Measurements from ENCODE around the gene FBXO34. TPM values are rescaled to one million over a fixed set of nuclear protein-coding genes. Genes with fewer than 3 reads are reported as not detected.

FBXO34 gene
- total and polyA plus RNA-seq, 9 of the 15 experiments (the other 6 are each of a cell fraction or from before 2014, with no cell fraction given): 6.3 to 24.9 (median 16.2) TPM

DNA sequence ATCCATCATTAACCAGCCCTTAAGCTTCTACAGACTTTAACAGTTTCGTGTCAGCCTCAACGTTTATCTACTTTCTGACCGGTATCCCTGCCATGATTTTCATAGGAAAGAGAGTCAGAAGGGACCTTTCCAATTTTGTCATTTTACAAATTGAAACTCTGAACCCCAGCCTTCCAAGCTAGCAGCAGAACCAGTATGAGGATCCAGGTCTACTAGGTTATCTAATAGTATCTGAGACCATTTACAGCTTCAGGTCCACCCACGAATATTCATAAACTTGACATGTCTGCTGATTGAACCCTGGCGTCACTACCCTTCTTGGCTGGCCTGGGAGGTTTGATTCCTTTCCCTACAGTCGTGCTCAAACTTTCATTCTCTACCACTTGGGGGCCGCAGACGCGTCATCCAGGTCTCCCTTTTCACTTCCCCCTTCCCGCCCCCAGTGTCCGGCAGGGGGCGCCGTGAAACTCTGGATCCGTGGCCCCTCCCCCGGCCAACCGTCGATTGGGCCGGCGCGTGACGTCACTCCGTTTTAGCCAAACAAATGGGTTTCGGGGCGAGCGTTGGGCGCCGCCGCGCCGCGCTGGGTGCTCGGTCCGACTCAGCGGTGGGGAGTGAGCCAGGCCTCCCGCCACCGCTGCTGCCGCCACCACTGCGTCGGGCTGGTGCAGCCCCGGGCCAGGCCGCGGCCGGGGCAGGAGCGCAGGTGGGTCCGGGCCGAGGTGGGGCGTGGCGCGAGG, at the start of gene FBXO34 (continued):
- TF ChIP-seq, protein P1, sequence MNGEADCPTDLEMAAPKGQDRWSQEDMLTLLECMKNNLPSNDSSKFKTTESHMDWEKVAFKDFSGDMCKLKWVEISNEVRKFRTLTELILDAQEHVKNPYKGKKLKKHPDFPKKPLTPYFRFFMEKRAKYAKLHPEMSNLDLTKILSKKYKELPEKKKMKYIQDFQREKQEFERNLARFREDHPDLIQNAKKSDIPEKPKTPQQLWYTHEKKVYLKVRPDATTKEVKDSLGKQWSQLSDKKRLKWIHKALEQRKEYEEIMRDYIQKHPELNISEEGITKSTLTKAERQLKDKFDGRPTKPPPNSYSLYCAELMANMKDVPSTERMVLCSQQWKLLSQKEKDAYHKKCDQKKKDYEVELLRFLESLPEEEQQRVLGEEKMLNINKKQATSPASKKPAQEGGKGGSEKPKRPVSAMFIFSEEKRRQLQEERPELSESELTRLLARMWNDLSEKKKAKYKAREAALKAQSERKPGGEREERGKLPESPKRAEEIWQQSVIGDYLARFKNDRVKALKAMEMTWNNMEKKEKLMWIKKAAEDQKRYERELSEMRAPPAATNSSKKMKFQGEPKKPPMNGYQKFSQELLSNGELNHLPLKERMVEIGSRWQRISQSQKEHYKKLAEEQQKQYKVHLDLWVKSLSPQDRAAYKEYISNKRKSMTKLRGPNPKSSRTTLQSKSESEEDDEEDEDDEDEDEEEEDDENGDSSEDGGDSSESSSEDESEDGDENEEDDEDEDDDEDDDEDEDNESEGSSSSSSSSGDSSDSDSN (IDR thresholded peaks at IDR 0.05; ENCODE audit: borderline replicate concordance in 1 of 2, low read depth in 2 of 2, low read length in 2 of 2): 0 out of 4 replicates have a peak, but pooled peaks of 1 of the 2 experiments have one; percentile 65
- TF ChIP-seq, protein P2, sequence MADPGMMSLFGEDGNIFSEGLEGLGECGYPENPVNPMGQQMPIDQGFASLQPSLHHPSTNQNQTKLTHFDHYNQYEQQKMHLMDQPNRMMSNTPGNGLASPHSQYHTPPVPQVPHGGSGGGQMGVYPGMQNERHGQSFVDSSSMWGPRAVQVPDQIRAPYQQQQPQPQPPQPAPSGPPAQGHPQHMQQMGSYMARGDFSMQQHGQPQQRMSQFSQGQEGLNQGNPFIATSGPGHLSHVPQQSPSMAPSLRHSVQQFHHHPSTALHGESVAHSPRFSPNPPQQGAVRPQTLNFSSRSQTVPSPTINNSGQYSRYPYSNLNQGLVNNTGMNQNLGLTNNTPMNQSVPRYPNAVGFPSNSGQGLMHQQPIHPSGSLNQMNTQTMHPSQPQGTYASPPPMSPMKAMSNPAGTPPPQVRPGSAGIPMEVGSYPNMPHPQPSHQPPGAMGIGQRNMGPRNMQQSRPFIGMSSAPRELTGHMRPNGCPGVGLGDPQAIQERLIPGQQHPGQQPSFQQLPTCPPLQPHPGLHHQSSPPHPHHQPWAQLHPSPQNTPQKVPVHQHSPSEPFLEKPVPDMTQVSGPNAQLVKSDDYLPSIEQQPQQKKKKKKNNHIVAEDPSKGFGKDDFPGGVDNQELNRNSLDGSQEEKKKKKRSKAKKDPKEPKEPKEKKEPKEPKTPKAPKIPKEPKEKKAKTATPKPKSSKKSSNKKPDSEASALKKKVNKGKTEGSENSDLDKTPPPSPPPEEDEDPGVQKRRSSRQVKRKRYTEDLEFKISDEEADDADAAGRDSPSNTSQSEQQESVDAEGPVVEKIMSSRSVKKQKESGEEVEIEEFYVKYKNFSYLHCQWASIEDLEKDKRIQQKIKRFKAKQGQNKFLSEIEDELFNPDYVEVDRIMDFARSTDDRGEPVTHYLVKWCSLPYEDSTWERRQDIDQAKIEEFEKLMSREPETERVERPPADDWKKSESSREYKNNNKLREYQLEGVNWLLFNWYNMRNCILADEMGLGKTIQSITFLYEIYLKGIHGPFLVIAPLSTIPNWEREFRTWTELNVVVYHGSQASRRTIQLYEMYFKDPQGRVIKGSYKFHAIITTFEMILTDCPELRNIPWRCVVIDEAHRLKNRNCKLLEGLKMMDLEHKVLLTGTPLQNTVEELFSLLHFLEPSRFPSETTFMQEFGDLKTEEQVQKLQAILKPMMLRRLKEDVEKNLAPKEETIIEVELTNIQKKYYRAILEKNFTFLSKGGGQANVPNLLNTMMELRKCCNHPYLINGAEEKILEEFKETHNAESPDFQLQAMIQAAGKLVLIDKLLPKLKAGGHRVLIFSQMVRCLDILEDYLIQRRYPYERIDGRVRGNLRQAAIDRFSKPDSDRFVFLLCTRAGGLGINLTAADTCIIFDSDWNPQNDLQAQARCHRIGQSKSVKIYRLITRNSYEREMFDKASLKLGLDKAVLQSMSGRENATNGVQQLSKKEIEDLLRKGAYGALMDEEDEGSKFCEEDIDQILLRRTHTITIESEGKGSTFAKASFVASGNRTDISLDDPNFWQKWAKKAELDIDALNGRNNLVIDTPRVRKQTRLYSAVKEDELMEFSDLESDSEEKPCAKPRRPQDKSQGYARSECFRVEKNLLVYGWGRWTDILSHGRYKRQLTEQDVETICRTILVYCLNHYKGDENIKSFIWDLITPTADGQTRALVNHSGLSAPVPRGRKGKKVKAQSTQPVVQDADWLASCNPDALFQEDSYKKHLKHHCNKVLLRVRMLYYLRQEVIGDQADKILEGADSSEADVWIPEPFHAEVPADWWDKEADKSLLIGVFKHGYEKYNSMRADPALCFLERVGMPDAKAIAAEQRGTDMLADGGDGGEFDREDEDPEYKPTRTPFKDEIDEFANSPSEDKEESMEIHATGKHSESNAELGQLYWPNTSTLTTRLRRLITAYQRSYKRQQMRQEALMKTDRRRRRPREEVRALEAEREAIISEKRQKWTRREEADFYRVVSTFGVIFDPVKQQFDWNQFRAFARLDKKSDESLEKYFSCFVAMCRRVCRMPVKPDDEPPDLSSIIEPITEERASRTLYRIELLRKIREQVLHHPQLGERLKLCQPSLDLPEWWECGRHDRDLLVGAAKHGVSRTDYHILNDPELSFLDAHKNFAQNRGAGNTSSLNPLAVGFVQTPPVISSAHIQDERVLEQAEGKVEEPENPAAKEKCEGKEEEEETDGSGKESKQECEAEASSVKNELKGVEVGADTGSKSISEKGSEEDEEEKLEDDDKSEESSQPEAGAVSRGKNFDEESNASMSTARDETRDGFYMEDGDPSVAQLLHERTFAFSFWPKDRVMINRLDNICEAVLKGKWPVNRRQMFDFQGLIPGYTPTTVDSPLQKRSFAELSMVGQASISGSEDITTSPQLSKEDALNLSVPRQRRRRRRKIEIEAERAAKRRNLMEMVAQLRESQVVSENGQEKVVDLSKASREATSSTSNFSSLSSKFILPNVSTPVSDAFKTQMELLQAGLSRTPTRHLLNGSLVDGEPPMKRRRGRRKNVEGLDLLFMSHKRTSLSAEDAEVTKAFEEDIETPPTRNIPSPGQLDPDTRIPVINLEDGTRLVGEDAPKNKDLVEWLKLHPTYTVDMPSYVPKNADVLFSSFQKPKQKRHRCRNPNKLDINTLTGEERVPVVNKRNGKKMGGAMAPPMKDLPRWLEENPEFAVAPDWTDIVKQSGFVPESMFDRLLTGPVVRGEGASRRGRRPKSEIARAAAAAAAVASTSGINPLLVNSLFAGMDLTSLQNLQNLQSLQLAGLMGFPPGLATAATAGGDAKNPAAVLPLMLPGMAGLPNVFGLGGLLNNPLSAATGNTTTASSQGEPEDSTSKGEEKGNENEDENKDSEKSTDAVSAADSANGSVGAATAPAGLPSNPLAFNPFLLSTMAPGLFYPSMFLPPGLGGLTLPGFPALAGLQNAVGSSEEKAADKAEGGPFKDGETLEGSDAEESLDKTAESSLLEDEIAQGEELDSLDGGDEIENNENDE (IDR thresholded peaks at IDR 0.05; ENCODE audit: low read depth, low read length): no peak
- TF ChIP-seq, protein P3, sequence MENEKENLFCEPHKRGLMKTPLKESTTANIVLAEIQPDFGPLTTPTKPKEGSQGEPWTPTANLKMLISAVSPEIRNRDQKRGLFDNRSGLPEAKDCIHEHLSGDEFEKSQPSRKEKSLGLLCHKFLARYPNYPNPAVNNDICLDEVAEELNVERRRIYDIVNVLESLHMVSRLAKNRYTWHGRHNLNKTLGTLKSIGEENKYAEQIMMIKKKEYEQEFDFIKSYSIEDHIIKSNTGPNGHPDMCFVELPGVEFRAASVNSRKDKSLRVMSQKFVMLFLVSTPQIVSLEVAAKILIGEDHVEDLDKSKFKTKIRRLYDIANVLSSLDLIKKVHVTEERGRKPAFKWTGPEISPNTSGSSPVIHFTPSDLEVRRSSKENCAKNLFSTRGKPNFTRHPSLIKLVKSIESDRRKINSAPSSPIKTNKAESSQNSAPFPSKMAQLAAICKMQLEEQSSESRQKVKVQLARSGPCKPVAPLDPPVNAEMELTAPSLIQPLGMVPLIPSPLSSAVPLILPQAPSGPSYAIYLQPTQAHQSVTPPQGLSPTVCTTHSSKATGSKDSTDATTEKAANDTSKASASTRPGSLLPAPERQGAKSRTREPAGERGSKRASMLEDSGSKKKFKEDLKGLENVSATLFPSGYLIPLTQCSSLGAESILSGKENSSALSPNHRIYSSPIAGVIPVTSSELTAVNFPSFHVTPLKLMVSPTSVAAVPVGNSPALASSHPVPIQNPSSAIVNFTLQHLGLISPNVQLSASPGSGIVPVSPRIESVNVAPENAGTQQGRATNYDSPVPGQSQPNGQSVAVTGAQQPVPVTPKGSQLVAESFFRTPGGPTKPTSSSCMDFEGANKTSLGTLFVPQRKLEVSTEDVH (IDR thresholded peaks at IDR 0.05; ENCODE audit: low read depth, partially characterized antibody): peak; percentile 56
- TF ChIP-seq KAT7 (CRISPR knock-in tag; IDR thresholded peaks at IDR 0.05; ENCODE audit: borderline replicate concordance) (no peak), LARP7 (IDR thresholded peaks at IDR 0.05) (no peak), CTBP1 (IDR thresholded peaks at IDR 0.05; ENCODE audit: borderline replicate concordance) (peak; percentile 83), MIER1 (IDR thresholded peaks at IDR 0.05; ENCODE audit: low read depth) (no peak), ZNF436 (CRISPR knock-in tag; IDR thresholded peaks at IDR 0.05) (no peak), MAZ (CRISPR knock-in tag; conservative IDR thresholded peaks at IDR 0.05 in 1 of 2, IDR thresholded peaks at IDR 0.05 in 1 of 2) (peak; percentile 81 to 96), BMI1 (IDR thresholded peaks at IDR 0.05; ENCODE audit: low read length) (no peak)
